HG03460 (cell line): ENCODE results near the gene PROX2.

Experiments used
- ATAC-seq: cut with Tn5 transposase; IDR thresholded peaks from one replicate; pipeline ENCODE4 v1.9.1; 2021; ENCODE audit not compliant: unreplicated experiment

Gene PROX2

GRCh38 chr14:74846968-74847665 lies 28.8 kb downstream of the PROX2 start:
- no peak for ATAC-seq

GRCh38 chr14:74846168-74846567 lies 29.8 kb downstream of the PROX2 start:
- no peak for ATAC-seq

- ATAC-seq, result no peak
These were observed 32.3 kb downstream of the PROX2 start for GRCh38 chr14:74843653-74844052.

GRCh38 chr14:74841230-74842207 lies 34.4 kb downstream of the PROX2 start:
- peak; percentile 80 for ATAC-seq

GRCh38 chr14:74840603-74841030 lies 35.3 kb downstream of the PROX2 start:
- peak; percentile 21 for ATAC-seq

GRCh38 chr14:74838166-74838565 lies 37.8 kb downstream of the PROX2 start:
- no peak for ATAC-seq

GRCh38 chr14:74836251-74836960 lies 39.5 kb downstream of the PROX2 start:
- ATAC-seq, result no peak

GRCh38 chr14:74835645-74836250 lies 40.2 kb downstream of the PROX2 start:
- ATAC-seq, result no peak

- no peak for ATAC-seq
These were observed 41.1 kb downstream of the PROX2 start for GRCh38 chr14:74834692-74835392.

GRCh38 chr14:74832849-74833248 lies 43.1 kb downstream of the PROX2 start:
- no peak for ATAC-seq

GRCh38 chr14:74829251-74829650 lies 46.7 kb downstream of the PROX2 start:
- no peak for ATAC-seq

- no peak for ATAC-seq
These were observed 49.4 kb downstream of the PROX2 start for GRCh38 chr14:74826574-74826973.
